ENCODE data around the gene HNRNPUL2. TPM values are rescaled to one million over a fixed set of nuclear protein-coding genes. Genes with fewer than 3 reads are reported as not detected.

The HNRNPUL2 gene
- polyA plus RNA-seq, 1 donor = 41.3 TPM

DNA sequence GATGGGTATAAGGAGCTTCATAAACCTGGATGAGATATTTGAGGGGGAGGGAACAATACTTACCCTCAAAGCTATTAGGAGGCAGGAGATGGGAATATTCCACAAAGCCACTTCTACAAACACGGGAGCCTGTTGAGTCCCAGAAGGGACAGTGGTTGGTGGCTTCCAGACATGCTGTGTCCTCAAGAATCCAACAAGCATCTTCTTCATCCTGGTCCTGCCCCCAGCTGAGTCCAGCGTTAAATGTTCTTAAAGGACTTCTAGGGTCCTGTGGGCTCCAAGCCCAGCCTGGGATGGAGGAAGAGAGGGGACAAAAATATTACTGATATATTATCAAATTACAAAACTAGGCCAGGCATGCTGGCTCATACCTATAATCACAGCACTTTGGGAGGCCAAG lies 59.8 kb downstream of the HNRNPUL2 start:
- no peak for DNase-seq (ENCODE audit: low read depth)

DNA sequence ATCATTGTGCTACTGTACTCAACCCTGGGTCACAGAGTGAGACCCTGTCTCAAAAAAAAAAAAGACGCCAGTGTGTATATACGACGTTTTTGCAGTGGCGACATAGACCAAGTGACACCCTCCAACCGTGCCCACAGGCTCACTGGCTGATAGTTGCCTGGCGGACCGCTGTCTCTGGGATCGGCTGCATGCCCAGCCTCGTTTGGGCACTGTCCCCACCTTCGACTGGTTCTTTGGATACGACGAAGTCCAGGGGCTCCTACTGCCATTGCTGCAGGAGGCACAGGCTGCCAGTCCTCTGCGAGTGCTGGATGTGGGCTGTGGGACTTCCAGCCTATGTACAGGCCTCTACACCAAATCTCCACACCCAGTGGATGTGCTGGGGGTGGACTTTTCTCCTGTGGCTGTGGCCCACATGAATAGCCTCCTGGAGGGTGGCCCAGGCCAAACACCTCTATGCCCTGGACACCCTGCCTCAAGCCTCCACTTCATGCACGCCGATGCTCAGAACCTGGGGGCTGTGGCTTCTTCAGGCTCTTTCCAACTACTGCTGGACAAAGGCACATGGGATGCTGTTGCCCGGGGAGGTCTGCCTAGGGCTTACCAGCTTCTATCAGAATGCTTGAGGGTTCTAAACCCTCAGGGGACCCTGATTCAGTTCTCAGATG lies 60.9 kb downstream of the HNRNPUL2 start:
- DNase-seq (ENCODE audit: low read depth) = no peak

DNA sequence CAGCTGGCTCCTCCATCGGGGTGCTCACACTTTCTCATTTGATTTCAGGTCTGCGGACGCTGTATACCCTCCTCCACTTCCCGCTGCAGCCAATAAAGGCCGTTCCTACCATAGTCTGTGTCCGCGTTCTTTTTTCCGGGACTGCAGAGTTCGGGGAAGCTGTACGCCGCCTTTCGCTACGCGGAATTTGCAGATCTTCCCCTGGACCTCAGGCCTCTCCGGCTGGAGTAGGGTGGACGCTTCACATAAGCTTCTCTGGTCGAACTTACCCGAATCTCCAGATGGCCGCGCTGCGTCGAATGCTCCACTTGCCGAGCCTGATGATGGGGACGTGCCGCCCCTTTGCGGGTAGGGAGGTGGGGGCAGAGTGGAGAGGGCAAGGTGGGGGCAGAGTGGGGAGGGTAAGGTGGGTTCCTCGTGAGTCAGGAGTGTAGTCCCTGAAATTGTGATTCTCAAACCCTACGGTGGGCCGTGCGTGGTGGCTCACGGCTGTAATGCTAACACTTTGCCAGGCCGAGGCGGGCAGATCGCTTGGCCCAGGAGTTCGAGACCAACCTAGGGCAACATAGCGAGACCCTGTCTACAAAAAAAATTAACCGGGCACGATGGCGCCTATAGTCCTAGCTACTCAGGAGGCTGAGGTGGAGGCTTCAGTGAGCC lies 61.5 kb downstream of the HNRNPUL2 start:
- DNase-seq (ENCODE audit: low read depth) = no peak

DNA sequence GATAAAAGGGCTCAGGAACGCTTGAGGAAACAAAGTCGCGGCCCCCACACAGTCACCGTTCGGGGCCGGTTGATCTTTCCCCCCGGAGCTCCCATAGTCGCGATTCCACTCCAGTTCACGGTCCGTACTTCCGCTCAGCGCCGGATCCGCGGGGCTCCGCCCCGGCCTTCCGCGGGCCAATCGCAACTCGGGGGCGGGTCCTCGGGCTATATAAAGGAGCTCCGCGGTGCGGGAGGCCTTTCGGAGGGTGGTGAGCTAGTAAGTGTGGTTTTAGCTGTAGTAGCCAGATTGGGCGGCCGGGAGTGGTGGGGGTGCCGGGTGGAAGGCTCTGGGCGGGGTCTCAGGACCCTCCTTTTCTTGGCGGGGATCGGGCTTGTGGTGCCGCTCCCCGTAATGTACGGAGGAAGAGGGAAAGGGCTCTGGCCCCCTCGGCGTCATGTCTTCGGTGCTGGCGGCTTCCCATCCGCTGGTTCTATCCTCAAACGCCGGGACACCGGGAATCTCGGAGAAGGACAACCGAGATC lies 62.1 kb downstream of the HNRNPUL2 start, which contains the start of the genes C11orf98 and CSKMT:
Gene C11orf98, minus strand, starts transcription at position 136 of the 524 bp plus-strand sequence. Its CDS starts 41 bp downstream, at position 95.
Gene CSKMT, plus strand, starts transcription at position 238 of the 524 bp plus-strand sequence. CDS start 568 bp downstream, outside the sequence.
- DNase-seq (ENCODE audit: low read depth) = peak; percentile 84

DNA sequence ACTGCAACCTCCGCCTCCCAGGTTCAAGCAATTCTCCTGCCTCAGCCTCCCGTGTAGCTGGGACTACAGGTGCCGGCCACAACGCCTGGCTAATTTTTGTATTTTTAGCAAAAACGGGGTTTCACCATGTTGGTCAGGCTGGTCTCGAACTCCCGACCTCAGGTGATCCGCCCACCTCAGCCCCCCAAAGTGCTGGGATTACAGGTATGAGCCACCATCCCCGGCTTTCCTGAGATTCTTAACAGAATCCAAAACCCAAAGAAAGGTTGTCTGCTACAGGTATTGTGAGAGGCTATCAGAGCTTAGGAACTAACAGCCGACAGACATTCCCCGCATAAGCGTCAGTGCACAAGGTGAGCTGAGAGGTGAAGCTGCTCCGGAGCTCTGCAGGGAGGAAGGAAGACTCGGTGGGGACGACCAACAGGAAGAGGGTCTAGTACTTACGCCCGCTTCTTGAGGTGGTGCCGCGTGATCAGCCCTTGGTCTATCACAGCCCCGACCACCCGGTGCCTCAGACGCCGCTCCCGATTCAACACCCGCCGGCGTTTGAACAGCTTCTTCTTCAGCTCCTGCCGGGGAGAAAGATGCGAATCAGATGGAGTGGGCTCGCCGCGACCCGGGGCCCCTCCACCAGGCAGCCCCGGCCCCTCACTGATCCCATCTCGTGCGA lies 62.7 kb downstream of the HNRNPUL2 start:
- no peak for DNase-seq (ENCODE audit: low read depth)

Other genes starting within 250 kb of the HNRNPUL2 start
- 240 TPM for gene AHNAK, start 180.7 kb downstream of the HNRNPUL2 start, polyA plus RNA-seq (ENCODE audit: insufficient read length)
- gene EEF1G, start 153.6 kb downstream of the HNRNPUL2 start, polyA plus RNA-seq (ENCODE audit: insufficient read length) = 3,650 TPM
- gene TUT1, start 135.9 kb downstream of the HNRNPUL2 start, polyA plus RNA-seq (ENCODE audit: insufficient read length) = 11.2 TPM
- 38.7 TPM for gene MTA2, start 125.6 kb downstream of the HNRNPUL2 start, polyA plus RNA-seq (ENCODE audit: insufficient read length)
- 15.3 TPM for gene EML3, start 114.7 kb downstream of the HNRNPUL2 start, polyA plus RNA-seq (ENCODE audit: insufficient read length)
- gene ROM1, start 114.2 kb downstream of the HNRNPUL2 start, polyA plus RNA-seq (ENCODE audit: insufficient read length) = 1.4 TPM
- gene B3GAT3, start 105.5 kb downstream of the HNRNPUL2 start, polyA plus RNA-seq (ENCODE audit: insufficient read length) = 21.9 TPM
- 142 TPM for gene GANAB, start 80.8 kb downstream of the HNRNPUL2 start, polyA plus RNA-seq (ENCODE audit: insufficient read length)
- 10.9 TPM for gene INTS5, start 74.2 kb downstream of the HNRNPUL2 start, polyA plus RNA-seq (ENCODE audit: insufficient read length)
- 29.4 TPM for gene C11orf98, start 62.2 kb downstream of the HNRNPUL2 start, polyA plus RNA-seq (ENCODE audit: insufficient read length)
- 2.8 TPM for gene CSKMT, start 62.1 kb downstream of the HNRNPUL2 start, polyA plus RNA-seq (ENCODE audit: insufficient read length)
- 5.5 TPM for gene UQCC3, start 55.8 kb downstream of the HNRNPUL2 start, polyA plus RNA-seq (ENCODE audit: insufficient read length)
- 5.8 TPM for gene LBHD1, start 55.2 kb downstream of the HNRNPUL2 start, polyA plus RNA-seq (ENCODE audit: insufficient read length)
- 145 TPM for gene UBXN1, start 48.4 kb downstream of the HNRNPUL2 start, polyA plus RNA-seq (ENCODE audit: insufficient read length)
- 18.8 TPM for gene LRRN4CL, start 37.9 kb downstream of the HNRNPUL2 start, polyA plus RNA-seq (ENCODE audit: insufficient read length)
- 16.5 TPM for gene BSCL2, start 20.0 kb downstream of the HNRNPUL2 start, polyA plus RNA-seq (ENCODE audit: insufficient read length)
- 0.68 TPM for gene GNG3, start 19.8 kb downstream of the HNRNPUL2 start, polyA plus RNA-seq (ENCODE audit: insufficient read length)
- gene TTC9C, start 1.0 kb upstream of the HNRNPUL2 start, polyA plus RNA-seq (ENCODE audit: insufficient read length) = 28.2 TPM
- 4.1 TPM for gene ZBTB3, start 26.7 kb upstream of the HNRNPUL2 start, polyA plus RNA-seq (ENCODE audit: insufficient read length)
- 83.2 TPM for gene POLR2G, start 34.1 kb upstream of the HNRNPUL2 start, polyA plus RNA-seq (ENCODE audit: insufficient read length)
- gene TAF6L, start 43.9 kb upstream of the HNRNPUL2 start, polyA plus RNA-seq (ENCODE audit: insufficient read length) = 17.0 TPM
- gene TMEM179B, start 59.9 kb upstream of the HNRNPUL2 start, polyA plus RNA-seq (ENCODE audit: insufficient read length) = 27.2 TPM
- gene TMEM223, start 64.5 kb upstream of the HNRNPUL2 start, polyA plus RNA-seq (ENCODE audit: insufficient read length) = 15.5 TPM
- gene NXF1, start 78.0 kb upstream of the HNRNPUL2 start, polyA plus RNA-seq (ENCODE audit: insufficient read length) = 64.5 TPM
- gene STX5, start 104.6 kb upstream of the HNRNPUL2 start, polyA plus RNA-seq (ENCODE audit: insufficient read length) = 32.0 TPM
- gene TEX54, start 105.4 kb upstream of the HNRNPUL2 start, polyA plus RNA-seq (ENCODE audit: insufficient read length) = not detected
- gene WDR74, start 112.1 kb upstream of the HNRNPUL2 start, polyA plus RNA-seq (ENCODE audit: insufficient read length) = 33.1 TPM
- gene SLC3A2, start 153.4 kb upstream of the HNRNPUL2 start, polyA plus RNA-seq (ENCODE audit: insufficient read length) = 29.9 TPM
- gene CHRM1, start 193.9 kb upstream of the HNRNPUL2 start, polyA plus RNA-seq (ENCODE audit: insufficient read length) = 0.09 TPM